ENCODE data around the gene NR6A1. TPM values are rescaled to one million over a fixed set of nuclear protein-coding genes. Genes with fewer than 3 reads are reported as not detected.

NR6A1 gene
- total RNA-seq, 1 donor = 1.2 TPM

DNA sequence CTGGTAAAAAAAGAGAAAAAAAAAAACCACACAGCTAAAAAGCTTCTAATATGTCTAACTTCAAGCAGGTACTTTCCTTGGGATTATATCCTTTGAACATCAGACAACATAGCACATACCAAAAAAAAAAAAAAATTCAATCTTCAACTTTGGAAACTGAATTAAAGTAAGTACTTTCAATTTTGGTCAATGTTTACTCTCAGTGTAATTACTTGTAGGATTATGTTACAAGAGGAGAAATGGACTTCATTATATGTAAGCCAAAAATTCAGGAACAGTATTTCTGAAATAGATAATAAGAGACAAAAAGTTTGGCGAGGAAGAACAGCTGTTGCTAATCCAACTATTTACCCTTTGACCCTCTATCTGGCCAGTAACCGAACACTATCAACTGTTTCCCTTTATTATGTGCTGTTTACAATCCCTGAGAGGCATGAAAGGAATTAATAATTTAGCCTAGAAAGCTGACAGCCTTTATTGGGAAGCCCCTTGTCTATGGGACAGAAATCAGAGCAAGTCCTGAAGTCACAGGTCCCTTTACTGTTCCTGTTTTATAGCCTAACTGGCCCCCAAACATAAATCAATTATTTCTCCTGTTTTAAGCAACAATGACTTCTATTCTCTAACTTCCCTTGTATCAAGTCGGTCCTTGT is 46.6 kb downstream of the NR6A1 start:
- no peak for DNase-seq (ENCODE audit: low read depth)
- no peak for TF ChIP-seq CTCF (IDR thresholded peaks at IDR 0.05; ENCODE audit: insufficient read depth, low read length)
- H3K4me3 ChIP-seq (ENCODE audit: low read depth, low read length) = no peak overlapping the region

- TF ChIP-seq CTCF (IDR thresholded peaks at IDR 0.05; ENCODE audit: insufficient read depth, low read length) = no peak
- H3K4me3 ChIP-seq (ENCODE audit: low read depth, low read length) = no peak overlapping the region
- DNase-seq (ENCODE audit: low read depth) = no peak
These were observed 47.8 kb downstream of the NR6A1 start for GRCh38 chr9:124723352-124723751.

DNA sequence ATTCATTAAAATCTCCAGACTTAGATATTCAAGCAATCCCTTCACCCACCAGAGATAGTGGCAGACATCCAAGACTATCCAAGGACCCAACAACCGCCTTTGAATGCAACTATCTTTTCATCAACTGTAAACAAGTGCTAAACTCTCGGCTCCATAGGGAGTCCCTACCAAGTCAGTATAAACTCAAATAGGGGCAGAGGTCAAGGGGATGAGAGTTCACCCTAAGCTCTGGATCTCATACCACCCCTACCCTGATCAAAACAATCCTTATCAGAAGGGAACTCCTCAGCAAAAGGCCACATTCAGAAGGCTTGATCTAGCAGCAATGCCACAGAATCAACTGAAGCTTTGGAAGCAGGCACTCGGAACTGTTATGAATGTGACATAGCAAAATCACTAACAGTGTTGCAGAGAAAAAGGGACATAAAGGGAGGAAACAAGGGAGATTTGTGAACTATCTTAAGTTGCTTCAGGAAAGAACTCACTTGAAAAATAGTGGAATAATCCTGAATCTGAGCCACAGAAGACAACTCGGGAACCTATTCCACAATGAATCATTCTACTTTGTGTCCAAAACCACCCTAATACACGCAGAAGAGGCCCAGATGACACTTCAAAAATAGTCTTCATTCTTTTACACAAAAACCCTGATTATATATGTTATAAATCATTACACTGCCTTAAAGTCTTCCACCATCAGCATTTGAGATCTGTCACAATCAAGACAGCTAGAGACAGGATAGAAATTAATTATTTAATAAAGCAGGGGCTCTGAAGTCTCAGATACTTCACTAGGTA is 49.8 kb downstream of the NR6A1 start:
- H3K4me3 ChIP-seq (ENCODE audit: low read depth, low read length) = no peak overlapping the region
- peak; percentile 41 for DNase-seq (ENCODE audit: low read depth)
- TF ChIP-seq CTCF (IDR thresholded peaks at IDR 0.05; ENCODE audit: insufficient read depth, low read length) = no peak

DNA sequence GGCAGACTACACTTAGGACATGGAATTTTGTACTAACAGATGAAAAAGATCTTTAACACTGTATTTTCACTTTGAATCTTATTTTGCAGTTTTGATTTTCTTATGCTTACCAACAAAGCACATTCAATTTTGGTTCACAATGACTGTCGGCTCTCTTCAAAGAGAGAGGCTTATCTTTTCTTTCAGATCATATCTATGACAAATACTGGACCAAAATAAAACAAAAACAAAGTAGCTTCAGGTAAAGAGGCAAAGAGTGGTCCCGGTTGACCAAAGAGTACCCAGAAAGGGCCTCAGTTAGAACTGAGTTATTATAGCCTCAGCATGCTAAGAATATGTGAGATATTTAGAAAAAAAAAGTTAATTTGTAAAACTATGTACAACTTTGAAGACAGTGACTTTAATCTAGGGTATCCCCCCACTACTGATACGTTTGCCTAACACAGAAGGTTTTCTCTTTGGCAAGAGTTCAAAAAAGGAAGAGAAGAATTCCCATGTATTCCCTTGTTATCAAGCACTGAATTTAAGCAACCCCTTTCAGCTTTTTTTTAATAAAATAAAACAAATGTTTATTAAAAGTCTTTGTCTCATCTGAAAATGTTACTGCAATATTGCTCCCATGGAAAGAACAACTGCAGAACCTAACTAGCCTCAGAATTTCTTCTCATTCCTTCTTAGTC is 50.5 kb downstream of the NR6A1 start:
- no peak overlapping the region for H3K4me3 ChIP-seq (ENCODE audit: low read depth, low read length)
- no peak for TF ChIP-seq CTCF (IDR thresholded peaks at IDR 0.05; ENCODE audit: insufficient read depth, low read length)
- no peak for DNase-seq (ENCODE audit: low read depth)

DNA sequence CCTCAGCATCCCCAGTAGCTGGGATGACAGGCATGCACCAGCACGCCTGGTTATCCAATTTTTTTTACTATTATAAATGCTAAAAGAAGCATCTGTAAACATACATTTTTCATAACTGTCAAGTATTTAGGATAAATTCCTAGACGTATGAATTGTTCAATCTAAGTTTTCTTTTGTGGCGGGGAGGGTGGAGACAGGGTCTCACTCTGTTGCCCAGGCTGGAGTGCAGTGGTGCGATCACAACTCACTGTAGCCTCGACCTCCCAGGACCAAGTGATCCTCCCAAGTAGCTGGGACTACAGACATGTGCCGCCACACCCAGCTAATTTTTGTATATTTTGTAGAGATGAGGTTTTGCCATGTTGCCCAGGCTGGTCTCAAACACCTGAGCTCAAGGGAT is 52.2 kb downstream of the NR6A1 start:
- TF ChIP-seq CTCF (IDR thresholded peaks at IDR 0.05; ENCODE audit: insufficient read depth, low read length) = no peak
- DNase-seq (ENCODE audit: low read depth) = no peak
- H3K4me3 ChIP-seq (ENCODE audit: low read depth, low read length) = no peak overlapping the region

DNA sequence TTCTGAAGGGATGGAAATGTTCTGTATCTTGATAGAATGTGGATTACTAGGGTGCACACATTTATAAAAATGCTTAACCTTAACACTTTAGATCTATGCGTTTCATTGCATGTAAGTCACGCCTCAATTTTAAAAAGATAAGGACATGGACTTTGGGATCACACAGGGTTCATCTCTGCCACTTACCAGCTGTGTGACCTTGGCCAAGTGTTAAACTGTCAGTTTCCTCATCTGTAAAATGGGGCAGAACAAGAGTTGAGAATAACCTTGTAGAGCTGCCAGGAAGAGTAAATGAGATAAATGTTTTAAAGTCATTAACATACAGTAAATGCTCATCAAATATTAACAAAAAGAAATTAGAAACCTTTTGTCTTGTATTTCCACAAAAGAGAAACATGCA is 53.5 kb downstream of the NR6A1 start:
- DNase-seq (ENCODE audit: low read depth) = no peak
- no peak for TF ChIP-seq CTCF (IDR thresholded peaks at IDR 0.05; ENCODE audit: insufficient read depth, low read length)

More for the DNA sequence above, 53.5 kb downstream of the NR6A1 start:
- H3K4me3 ChIP-seq (ENCODE audit: low read depth, low read length) = no peak overlapping the region

Measured in fibroblast of the aortic adventitia (primary cell).